Caco-2 (cell line): ENCODE measurements around the gene WBP11. TPM values are rescaled to one million over a fixed set of nuclear protein-coding genes. Genes with fewer than 3 reads are reported as not detected.
"Not testable (repeated sequence)": the region's sequence is repeated elsewhere in the genome, so short reads cannot be mapped to it uniquely, and the experiment has no call there.

Experiments used
- BruUV-seq: library from RNA; stranded (reverse); fragments of 400-500 nt; replicated peaks from 2 replicates; lab custom pipeline; 2021; lab: Mats Ljungman, UMichigan
- CTCF ChIA-PET: fragments of 300-600 bp; sonication (Branson Sonifier 250); formaldehyde crosslinking; loops from one replicate; lab custom pipeline; 2022; ENCODE audit warnings: antibody characterized with exemption; lab: Charles Lee
- POLR2A ChIA-PET: fragments of 300-600 bp; sonication (Branson Sonifier 250); formaldehyde crosslinking; loops from one replicate; lab custom pipeline; 2022; ENCODE audit warnings: antibody characterized with exemption; lab: Charles Lee
- DNase-seq, 2 experiments: peaks; one replicate each; pipeline versions ENCODE4 v3.0.0 to v3.0.0-alpha.2; 2020 to 2022
- H3K27me3 ChIP-seq: replicated peaks from 2 replicates; pipeline ENCODE4 v1.6.0; 2011; ENCODE audit warnings: low read length; ENCODE audit not compliant: control insufficient read depth, insufficient read depth
- H3K36me3 ChIP-seq: 2 replicates; pipeline ENCODE4 v1.5.1; 2011; ENCODE audit warnings: low read length; ENCODE audit not compliant: control insufficient read depth, insufficient read depth
- H3K4me1 ChIP-seq: fragments of 250-450 bp; sonication (Bioruptor Pico); 2 replicates; pipeline ENCODE4 v1.5.1; 2020; ENCODE audit warnings: mild to moderate bottlenecking
- H3K4me3 ChIP-seq: 2 replicates; pipeline ENCODE4 v1.5.1; 2011; ENCODE audit warnings: low read depth, mild to moderate bottlenecking, control low read depth, low read length
- H3K9me3 ChIP-seq: fragments of 250-450 bp; sonication (Bioruptor Pico); 2 replicates; pipeline ENCODE4 v1.5.1; 2020; ENCODE audit warnings: mild to moderate bottlenecking, moderate library complexity
- H3K27ac Mint-ChIP-seq: one replicate; pipeline ENCODE4 v1.8.0; 2022; ENCODE audit warnings: mixed read lengths; ENCODE audit not compliant: unreplicated experiment
- H3K27me3 Mint-ChIP-seq: one replicate; pipeline ENCODE4 v1.8.0; 2022; ENCODE audit warnings: mixed read lengths; ENCODE audit not compliant: insufficient read depth, unreplicated experiment
- H3K36me3 Mint-ChIP-seq: one replicate; pipeline ENCODE4 v1.8.0; 2022; ENCODE audit warnings: mild to moderate bottlenecking, mixed read lengths; ENCODE audit not compliant: insufficient read depth, unreplicated experiment
- H3K4me1 Mint-ChIP-seq: one replicate; pipeline ENCODE4 v1.8.0; 2022; ENCODE audit warnings: low read depth, mixed read lengths; ENCODE audit not compliant: unreplicated experiment
- H3K4me3 Mint-ChIP-seq: one replicate; pipeline ENCODE4 v1.8.0; 2022; ENCODE audit warnings: mild to moderate bottlenecking, moderate library complexity, mixed read lengths; ENCODE audit not compliant: unreplicated experiment
- H3K9me3 Mint-ChIP-seq: one replicate; pipeline ENCODE4 v1.8.0; 2022; ENCODE audit warnings: mixed read lengths; ENCODE audit not compliant: unreplicated experiment
- intact Hi-C: fragments of 100-400 bp; cut with micrococcal nuclease; formaldehyde crosslinking; loops from one replicate; pipeline ENCODE4 v1.10.0; 2022; ENCODE audit not compliant: unreplicated experiment
- total RNA-seq: library from RNA; stranded (reverse); gene quantifications from 2 replicates; pipeline ENCODE4 v1.2.3, GENCODE V29; 2022
- TF ChIP-seq, protein P1 (sequence below), 2 experiments: fragments of 200-600 bp in 1 of 2; IDR thresholded peaks; 1 replicate in 1 of 2; 2 replicates in 1 of 2; pipeline versions ENCODE4 v1.5.1 to v1.8.0; 2011 to 2022; ENCODE audit warnings: antibody characterized with exemption in 1 of 2, control low read depth in 1 of 2, inconsistent platforms in 1 of 2, low read depth in 1 of 2, low read length in 1 of 2, mild to moderate bottlenecking in 1 of 2, moderate library complexity in 1 of 2; ENCODE audit not compliant: insufficient read depth in 1 of 2, severe bottlenecking in 1 of 2, unreplicated experiment in 1 of 2

WBP11 gene
- total RNA-seq, 1 experiment from 2014 or later: 159 TPM

- POLR2A ChIA-PET: no interaction called here
- TF ChIP-seq, protein P1, sequence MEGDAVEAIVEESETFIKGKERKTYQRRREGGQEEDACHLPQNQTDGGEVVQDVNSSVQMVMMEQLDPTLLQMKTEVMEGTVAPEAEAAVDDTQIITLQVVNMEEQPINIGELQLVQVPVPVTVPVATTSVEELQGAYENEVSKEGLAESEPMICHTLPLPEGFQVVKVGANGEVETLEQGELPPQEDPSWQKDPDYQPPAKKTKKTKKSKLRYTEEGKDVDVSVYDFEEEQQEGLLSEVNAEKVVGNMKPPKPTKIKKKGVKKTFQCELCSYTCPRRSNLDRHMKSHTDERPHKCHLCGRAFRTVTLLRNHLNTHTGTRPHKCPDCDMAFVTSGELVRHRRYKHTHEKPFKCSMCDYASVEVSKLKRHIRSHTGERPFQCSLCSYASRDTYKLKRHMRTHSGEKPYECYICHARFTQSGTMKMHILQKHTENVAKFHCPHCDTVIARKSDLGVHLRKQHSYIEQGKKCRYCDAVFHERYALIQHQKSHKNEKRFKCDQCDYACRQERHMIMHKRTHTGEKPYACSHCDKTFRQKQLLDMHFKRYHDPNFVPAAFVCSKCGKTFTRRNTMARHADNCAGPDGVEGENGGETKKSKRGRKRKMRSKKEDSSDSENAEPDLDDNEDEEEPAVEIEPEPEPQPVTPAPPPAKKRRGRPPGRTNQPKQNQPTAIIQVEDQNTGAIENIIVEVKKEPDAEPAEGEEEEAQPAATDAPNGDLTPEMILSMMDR (IDR thresholded peaks at IDR 0.05; ENCODE audit: insufficient read depth in 1 of 2, low read depth in 1 of 2, low read length in 1 of 2, severe bottlenecking in 1 of 2, unreplicated experiment in 1 of 2): no peak
Observed at GRCh38 chr12:14766649-14767215, 36.5 kb downstream of the WBP11 start.

DNA sequence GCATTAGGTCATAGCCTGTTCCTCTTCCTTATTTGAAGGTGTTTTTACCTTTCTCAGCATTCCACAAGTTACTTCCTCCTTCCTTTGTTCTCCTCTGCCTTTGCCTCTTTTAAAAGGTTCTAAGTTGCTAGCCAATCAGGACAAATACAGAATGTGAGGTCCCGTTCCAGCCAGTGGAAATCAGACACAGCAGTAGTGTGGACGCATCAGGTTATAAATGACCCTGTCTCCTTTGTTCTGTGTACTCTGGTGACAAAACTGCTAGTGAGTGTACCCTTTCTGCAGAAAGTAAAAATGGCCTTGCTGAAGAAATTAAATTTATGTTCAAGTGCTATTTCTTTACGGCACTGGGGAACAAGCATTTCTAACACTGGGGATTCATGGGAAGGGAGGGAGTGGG, 37.3 kb downstream of the WBP11 start:
- H3K27ac Mint-ChIP-seq, H3K4me1 ChIP-seq, BruUV-seq, H3K27me3 ChIP-seq, H3K27me3 Mint-ChIP-seq, DNase-seq, H3K4me3 Mint-ChIP-seq, POLR2A ChIA-PET, H3K36me3 ChIP-seq, H3K4me3 ChIP-seq, CTCF ChIA-PET, intact Hi-C loops: not testable (repeated sequence)
- Mint-ChIP-seq H3K4me1 (peaks cover 11% of the 10 kb centered on the region), H3K9me3 (peaks cover 21% of the 10 kb centered on the region), H3K36me3 (peaks cover 75% of the 10 kb centered on the region)
- H3K9me3 ChIP-seq: peaks cover 13% of the 10 kb centered on the region; the same call in 1 of the 2 replicates

More at GRCh38 chr12:14766649-14767215, 36.5 kb downstream of the WBP11 start:
- Histone ChIP-seq H3K36me3 (peaks cover 2% of the 10 kb centered on the region; the same call in 1 of the 2 replicates), H3K27me3 (no peaks in the 10 kb centered on the region), H3K4me1 (peaks cover 9% of the 10 kb centered on the region; the same call in 1 of the 2 replicates), H3K9me3 (peaks cover 13% of the 10 kb centered on the region; the same call in 1 of the 2 replicates), H3K4me3 (no peak overlapping the region)
- intact Hi-C loops: no loop called here
- Mint-ChIP-seq H3K27ac (peak overlapping the region; percentile 65), H3K4me3 (no peak overlapping the region), H3K36me3 (peaks cover 75% of the 10 kb centered on the region), H3K27me3 (no peaks in the 10 kb centered on the region), H3K4me1 (peaks cover 15% of the 10 kb centered on the region), H3K9me3 (peaks cover 16% of the 10 kb centered on the region)
- BruUV-seq: no TSS peak
- CTCF ChIA-PET: no interaction called here
- no peak for DNase-seq

DNA sequence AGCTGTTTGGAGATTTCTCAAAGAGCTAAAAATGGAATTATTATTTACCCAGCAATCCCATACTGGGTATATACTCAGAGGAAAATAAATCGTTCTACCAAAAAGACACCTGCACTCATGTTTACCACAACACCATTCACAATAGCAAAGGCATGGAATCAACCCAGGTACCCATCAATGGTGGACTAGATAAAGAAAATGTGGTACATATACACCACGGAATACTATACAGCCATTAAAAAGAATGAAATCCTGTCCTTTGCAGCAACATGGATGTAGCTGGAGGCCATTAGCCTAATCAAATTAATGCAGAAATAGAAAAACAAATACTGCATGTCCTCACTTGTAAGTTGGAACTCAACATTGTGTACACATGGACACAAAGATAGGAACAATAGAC, 37.9 kb downstream of the WBP11 start:
- intact Hi-C loops: no loop called here
- Histone ChIP-seq H3K36me3 (peaks cover 2% of the 10 kb centered on the region; the same call in 1 of the 2 replicates), H3K4me1 (0 out of 2 replicates have a peak, but pooled peaks cover 8% of the 10 kb centered on the region), H3K9me3 (peaks cover 13% of the 10 kb centered on the region; the same call in 1 of the 2 replicates), H3K4me3 (no peak overlapping the region), H3K27me3 (no peaks in the 10 kb centered on the region)
- Mint-ChIP-seq H3K9me3 (peaks cover 21% of the 10 kb centered on the region), H3K4me3 (no peak overlapping the region), H3K27ac (no peak overlapping the region), H3K36me3 (peaks cover 71% of the 10 kb centered on the region), H3K4me1 (peaks cover 7% of the 10 kb centered on the region), H3K27me3 (no peaks in the 10 kb centered on the region)
- TF ChIP-seq, protein P1 (IDR thresholded peaks at IDR 0.05; ENCODE audit: insufficient read depth in 1 of 2, low read depth in 1 of 2, low read length in 1 of 2, severe bottlenecking in 1 of 2, unreplicated experiment in 1 of 2): no peak
- BruUV-seq: no TSS peak
- DNase-seq: no peak
- ChIA-PET POLR2A (no interaction called here), CTCF (no interaction called here)

- H3K27me3 ChIP-seq, H3K9me3 ChIP-seq, H3K36me3 ChIP-seq, H3K4me3 Mint-ChIP-seq, H3K4me3 ChIP-seq, intact Hi-C loops, POLR2A ChIA-PET, DNase-seq, H3K27me3 Mint-ChIP-seq, CTCF ChIA-PET, H3K4me1 ChIP-seq, H3K4me1 Mint-ChIP-seq, H3K27ac Mint-ChIP-seq, BruUV-seq: not testable (repeated sequence)
- H3K9me3 Mint-ChIP-seq: peaks cover 33% of the 10 kb centered on the region
- H3K36me3 Mint-ChIP-seq: peaks cover 18% of the 10 kb centered on the region
Observed at GRCh38 chr12:14759711-14760280, 43.5 kb downstream of the WBP11 start.
